Activated CD4-positive, alpha-beta T cell treated with anti-CD3 and anti-CD28 coated beads, Interleukin-2, Interleukin-6, amounts not matched to agents 100 ng/mL and 50 ng/mL, durations not matched to agents 16 hours and 8 hours (primary cell): ENCODE measurements around the gene CNNM3.
"Not testable (repeated sequence)": the region's sequence is repeated elsewhere in the genome, so short reads cannot be mapped to it uniquely, and the experiment has no call there.

Source experiments
- DNase-seq: peaks from one replicate; pipeline ENCODE4 v3.0.0-alpha.2; 2020

The CNNM3 gene

DNA sequence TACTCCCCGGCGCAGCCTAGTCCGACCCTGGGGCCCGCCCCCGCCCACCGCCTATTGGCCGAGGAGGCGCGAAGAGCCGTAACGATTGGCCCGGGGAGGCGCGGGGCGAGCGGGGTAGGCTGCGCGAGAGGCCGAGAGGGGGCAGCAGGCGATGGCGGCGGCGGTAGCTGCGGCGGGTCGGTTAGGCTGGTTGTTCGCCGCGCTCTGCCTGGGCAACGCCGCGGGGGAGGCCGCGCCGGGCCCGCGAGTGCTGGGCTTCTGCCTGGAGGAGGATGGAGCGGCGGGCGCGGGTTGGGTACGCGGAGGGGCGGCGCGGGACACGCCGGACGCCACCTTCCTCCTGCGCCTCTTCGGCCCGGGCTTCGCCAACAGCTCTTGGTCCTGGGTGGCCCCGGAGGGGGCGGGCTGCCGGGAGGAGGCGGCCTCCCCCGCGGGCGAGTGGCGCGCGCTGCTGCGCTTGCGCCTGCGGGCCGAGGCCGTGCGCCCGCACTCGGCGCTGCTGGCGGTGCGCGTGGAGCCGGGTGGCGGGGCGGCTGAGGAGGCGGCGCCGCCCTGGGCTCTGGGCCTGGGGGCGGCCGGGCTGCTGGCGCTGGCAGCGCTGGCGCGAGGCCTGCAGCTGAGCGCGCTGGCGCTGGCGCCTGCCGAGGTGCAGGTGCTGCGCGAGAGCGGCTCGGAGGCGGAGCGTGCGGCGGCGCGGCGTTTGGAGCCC lies at the start of gene CNNM3:
Gene CNNM3, plus strand, starts transcription at position 142 of the 709 bp plus-strand sequence. Its CDS starts 10 bp downstream, at position 152.
- DNase-seq: peak; percentile 99

DNA sequence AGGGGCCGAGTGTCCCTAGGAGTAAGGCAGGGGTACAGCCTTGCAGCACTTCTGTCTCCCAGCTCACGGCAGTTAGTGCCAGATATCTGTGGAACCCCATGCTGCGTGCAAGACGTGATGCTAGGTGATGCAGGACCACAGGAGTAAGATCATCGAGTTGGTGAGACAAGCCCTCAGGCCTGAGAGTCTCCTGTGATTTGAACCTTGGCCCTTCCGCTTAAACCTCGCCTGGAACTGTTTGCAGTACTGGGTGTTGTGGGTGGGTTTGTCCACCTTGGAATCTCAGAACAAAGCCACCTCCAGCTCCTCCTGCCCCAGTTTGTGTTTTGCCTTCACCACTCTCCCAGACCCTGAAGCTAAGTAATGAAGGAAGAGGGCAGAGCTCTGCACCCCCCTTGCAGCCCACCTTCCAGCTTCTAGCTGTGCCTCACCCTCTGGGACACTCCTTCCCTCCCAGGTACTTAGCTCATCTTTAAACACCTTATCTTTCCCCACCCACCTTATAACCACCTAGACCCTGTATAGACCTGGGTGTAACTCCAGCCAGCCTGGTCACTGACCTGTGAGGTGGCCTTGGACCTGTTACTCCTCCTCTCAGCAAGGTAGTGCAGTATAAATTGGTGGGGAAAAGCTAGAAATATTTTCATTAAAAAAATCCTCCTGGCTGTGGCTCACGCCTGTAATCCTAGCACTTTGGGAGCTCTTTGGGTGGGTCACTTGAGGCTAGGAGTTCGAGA lies 48.8 kb upstream of the CNNM3 start:
- DNase-seq: no peak

DNA sequence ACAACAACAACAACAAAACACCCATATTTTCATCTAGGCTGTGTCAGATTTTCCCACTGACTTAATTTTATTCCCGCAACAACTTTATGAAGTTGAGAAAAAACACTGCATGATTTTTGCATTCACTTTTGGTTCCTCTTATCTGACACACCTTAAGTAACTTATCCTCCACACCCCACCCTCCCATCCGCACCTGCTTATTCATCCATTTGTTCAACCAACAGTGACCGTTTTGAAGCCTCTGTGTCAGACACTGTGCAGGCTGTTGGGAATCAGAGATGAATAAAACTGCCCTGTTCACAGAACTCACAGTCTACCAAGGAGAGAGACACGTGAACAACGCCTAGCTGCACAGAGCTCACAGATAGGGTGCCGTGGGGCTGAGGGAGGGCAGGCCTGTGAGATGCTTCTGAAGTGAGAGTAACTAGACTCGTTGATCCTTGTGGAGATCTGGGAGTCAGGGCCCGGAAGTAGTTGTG lies 47.9 kb upstream of the CNNM3 start:
- no peak for DNase-seq

DNA sequence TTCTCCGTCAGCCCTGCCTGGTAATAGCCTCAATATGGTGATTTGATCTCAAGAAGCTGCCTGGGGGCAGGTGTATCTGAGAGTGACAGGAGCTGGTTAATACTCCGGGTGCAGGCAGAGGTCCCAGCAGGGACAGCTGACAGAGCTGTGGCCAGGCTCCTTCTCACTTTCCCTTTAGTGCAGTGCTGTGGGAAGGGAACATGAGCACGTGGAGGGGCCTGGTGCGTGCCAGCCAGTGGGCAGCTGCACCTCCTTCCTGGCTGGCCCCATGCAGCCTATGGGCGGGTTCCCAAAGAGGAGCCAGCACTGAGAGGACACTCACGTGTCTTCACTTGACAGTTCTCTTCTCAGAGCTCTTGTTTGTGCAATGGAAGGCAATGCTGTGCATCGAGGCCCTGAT lies 46.3 kb upstream of the CNNM3 start:
- DNase-seq: no peak

DNA sequence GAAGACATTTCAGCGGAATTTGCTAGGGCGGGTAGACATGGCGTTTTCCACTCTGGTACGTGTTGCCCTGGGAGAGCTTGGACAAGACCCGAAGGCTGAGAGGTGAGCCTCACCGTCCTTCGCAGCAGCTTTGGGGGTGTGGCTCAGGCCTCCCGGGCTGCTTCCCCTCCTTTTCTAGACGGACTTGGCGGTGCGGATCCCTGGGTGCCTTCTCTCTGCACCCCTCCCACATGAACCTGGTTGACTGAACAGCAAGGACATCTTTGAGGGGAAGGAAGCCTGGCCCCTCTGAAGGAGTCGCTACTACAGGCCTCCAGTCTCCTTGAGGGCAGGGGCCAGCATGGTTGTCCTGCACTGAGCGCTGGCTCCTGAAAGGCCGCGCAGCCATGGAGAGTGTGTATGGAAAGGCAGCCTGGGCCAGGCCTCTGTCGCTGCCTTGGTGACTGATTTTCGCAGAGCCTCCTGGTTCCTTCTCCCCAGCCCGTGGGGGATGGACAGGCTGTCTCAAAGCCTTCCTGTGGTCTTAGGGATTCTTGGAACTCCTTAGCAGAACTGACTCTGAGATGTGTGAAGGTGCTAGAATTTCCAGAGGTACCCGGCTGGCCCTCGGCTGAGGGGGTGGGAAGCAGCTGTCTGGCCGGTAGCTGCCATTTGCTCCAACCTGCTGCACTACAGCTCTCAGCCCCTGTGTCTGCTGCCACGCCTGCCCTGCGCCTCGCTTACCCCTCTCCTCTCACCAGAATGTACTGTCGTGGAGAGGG lies 45.4 kb upstream of the CNNM3 start:
- no peak for DNase-seq

DNA sequence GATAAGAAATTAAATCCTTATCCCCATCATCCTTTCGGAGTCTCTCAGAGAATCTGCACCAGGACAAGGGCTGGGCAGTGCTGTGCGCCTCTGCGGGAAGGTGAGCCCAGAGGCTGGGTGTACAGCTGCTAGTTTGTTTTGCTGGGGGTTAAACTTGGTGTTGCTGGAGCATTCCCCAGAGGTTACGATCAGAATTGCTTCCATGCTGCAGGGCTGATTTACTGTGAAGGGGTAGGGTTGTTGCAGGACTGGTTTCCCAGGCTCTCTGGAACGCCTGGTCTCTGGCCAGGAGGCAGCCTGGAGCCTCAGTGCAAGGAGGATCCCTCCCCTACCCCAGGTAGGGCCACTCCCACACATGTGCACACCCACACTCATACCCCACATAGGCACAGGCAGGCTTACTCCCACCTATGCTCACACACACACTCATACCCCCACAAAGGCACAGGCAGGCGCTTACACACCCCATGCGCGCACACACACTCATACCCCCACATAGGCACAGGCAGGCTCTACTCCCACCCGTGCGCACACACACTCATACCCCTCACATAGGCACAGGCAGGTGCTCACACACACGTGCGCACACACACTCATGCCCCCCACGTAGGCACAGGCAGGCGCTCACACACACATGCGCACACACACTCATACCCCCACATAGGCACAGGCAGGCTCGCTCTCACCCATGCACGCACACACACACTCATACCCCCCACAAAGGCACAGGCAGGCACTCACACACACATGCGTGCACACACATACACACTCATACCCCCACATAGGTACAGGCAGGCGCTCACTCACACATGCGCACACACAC lies 44.1 kb upstream of the CNNM3 start:
- DNase-seq: no peak

DNA sequence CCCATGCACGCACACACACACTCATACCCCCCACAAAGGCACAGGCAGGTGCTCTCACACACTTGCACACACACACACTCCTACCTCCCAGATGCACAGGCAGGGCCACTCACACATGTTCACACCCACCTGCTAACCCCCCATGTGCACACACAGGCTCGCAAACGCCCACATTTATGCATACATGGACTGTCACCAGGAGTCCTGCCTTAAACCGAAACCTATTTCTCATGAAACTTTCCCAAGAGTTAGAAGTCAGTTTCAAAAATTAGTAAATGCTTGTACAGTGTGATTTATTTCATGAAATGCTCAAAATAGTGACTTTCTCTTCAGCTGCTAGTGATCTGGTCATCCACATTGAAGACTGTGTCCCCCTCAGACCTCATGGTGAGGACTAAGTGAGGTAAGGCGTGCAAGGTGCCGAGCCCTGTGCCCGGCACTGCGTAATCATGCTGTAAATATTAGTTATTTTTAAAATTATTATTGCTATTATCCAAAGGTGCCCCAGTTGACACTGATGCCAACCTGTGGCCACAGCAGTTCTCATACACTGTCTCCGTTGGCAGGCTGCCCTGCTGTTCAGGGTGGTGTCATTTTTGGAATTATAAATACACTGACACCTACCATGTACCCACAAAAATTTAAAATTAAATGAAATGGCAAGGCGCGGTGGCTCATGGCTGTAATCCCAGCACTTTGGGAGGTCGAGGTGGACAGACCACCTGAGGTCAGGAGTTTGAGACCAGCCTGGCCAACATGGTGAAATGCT lies 43.0 kb upstream of the CNNM3 start:
- peak; percentile 33 for DNase-seq

DNA sequence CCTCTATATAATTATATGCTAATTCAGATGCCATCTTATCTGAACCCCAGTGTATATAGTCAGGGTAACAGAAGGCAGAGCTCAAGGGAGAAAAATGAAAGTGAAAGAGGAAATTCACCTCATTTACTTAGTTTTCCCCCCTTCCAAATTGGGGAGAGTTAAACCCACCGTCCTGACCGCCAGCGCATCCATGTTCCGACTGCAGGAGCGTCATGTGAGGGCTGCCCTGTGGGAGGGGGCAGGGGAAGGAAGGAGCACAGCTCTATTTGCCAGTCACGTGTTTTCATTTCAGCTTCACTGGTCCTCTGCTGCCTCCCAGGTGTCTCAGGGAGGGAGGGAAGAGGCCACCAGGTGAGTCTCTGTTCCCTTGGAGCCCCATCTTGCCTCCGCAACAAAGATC lies 42.1 kb upstream of the CNNM3 start:
- DNase-seq: peak; percentile 52

DNA sequence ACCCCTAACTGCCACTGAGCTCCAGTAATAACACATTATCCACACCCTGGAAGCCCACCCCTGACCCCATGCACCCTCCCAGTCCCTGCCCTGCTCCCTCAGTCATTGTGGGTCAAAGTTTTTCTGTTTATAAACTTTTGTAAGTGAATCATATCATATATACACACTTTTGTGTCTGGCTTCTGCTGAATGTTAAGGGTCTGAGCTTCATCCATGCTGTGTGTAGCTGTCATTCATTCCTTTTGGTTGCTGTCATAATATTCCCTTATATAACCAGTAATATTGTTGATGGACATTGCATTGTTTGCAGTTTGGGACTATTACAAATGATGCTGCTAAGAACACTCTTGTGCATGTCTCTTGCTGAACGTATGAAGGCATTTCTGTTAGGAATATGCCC lies 40.9 kb upstream of the CNNM3 start:
- DNase-seq: no peak

DNA sequence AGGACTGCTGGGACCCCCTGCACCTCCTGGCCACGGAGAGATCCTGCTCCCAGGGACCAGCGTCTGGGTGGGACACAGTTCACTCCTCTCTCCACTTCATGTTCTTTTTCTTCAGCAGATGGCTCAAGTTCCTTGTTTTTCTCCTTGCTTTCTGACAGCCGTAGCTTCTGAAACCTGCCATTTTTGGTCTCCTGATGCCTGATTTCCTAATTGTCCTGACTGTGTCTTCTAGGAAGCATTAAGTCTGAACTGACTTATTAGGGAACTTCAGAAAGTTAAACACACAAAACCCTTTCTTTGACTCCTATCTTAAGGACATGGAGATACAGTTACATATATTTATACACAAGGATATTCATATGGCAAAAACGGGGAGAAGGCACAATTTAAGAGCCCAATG lies 32.7 kb upstream of the CNNM3 start:
- no peak for DNase-seq

DNA sequence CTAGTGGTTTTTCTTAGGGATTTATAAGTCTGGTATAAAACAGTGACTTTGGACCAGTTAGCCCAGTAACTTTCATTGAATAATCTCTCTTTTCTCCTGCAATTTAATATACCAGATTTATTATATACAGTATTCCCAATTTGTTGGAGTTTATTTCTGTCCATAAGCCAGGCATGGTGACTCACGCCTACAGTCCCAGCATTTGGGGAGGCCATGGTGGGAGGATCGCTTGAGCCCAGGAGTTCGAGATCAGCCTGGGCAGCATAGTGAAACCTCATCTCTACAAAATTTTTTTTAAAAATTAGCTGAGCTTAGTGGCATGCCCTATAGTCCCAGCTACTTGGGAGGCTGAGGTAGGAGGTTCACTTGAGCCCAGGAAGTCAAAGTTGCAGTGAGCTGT lies 28.7 kb upstream of the CNNM3 start:
- DNase-seq: no peak

DNA sequence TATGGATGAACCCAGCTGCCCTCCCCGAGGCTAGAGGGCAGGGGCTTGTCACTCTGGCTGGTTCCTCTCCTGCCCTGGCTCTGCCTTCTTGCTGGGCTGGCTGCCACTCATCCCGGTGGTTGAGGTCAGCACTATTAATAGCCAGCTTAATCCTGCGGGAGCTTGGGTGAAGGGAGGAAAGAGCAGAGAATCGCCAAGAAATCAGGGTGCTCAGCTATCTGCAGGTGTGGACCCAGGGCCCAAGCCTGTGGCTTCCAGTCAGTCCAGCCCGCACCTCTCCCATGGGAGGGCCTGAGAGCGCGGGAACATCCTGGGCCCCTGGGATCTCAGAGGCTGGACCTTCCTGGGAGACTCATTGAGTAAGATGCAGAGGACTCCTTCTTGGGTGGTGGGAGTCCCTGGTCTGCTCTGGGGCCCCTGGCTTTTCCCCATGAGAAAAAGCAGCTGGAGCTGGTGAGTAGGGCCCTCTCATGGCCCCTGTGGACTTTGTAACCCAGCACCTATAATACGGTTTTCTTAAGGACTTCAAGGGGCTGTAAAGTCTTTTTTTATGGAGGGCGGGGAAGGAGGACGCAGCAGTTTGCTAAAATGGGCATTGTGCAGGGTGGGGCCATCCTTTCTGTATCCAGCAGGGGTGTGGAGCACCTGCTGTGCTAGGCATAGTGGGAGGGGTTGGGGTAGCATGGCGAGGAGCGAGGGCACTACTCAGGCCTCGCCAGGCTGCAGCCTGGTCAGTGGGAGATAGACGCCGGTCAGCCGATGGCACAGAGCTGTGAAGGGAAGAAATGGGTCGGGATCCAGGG lies 27.4 kb upstream of the CNNM3 start:
- no peak for DNase-seq

DNA sequence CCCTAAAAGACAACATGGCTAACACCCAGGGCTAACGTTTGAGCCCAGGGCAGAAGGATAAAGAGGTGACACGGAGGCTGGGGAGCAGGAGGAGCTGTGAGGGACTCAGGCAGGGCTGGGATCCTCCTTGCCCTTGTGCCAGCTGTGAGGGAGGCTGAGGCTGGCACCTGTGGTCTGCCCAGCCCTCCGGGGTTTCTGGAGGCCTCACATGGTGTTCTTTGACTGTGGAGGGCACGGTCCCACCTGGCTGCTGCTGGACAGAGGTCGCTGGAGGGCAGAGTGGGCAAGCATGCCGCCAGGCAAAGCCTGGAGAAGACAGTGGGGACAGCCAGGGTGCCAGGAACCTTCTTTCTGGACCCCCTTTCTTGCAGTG lies 26.8 kb upstream of the CNNM3 start:
- no peak for DNase-seq

DNA sequence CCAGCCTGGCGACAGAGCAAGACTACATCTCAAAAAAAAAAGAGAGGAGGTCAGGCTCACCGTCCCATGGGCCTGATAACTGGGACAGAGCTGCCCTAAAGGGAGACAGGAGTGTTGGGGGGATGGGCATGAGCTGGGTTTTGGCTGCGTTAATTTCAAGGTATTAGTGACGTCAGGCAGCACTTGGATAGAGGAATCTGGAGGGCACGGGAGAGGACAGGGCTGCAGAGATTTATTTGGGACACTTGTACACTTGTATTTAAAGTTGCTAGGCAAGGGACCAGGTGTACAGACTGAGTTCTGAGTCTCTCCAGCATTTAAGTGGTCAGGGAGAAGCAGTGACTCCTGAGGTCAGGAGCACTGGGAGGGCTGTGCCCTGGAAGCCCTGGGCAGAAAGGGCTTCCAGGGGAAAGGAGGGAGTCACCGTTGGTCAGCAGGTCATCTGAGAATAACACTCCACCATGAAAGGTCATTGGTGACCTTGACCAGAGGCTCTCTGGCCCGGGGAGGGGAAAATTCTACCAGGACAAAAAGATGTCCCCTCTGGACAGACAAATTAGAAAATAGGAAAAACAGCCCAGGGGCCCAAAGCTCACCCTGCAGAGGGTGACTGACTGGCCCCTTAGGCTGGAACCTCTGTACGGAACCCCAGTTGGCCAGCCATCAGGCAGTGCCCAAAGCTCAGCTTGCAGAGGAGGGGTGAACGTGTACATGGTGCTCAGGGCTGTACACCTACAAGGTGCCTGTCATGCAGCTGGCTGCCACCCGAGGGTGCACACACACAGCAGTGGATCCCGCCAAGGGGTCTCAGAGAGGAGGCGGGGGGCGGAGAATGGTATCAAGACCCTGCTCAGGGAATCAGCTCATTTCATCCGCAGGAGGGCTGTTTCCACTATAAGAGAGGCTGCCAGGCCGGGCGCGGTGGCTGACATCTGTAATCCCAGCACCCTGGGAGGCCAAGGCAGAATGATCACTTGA lies 23.0 kb upstream of the CNNM3 start:
- no peak for DNase-seq

DNA sequence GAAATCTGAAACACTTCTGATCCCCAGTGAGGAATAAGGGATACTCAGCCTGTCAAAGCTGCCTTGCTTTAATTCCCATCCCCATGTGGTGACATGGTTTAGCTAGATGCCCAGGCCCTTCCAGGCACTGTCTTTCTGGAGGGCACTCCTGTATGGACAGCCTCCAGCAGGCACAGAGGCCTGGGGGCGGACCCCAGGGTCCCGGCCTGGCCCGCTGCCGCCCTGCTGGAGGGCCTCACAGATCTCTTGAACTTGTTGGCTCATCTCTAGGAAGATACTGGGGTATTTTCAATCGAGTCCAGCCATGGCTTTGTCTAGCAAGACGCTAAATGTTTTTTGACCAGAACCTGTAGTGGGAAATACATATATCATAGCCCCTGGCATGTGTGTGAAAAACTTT lies 21.0 kb upstream of the CNNM3 start:
- no peak for DNase-seq

DNA sequence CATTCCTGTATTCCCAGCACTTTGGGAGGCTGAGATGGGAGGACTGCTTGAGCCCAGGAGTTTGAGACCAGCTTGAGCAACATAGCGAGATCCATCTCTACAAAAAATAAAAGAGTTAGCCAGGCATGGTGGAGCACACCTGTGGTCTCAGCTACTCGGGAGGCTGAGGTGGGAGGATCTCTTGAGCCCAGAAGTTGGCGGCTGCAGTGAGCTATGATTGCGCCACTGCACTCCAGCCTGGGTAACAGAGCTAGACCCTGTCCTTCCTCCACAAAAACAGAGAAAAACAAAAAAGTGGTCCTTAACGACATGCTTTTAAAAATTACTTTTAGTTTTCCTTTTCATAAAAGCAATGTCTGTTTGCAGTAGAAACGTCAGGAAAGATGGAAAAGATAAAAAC lies 19.6 kb upstream of the CNNM3 start:
- DNase-seq: not testable (repeated sequence)

DNA sequence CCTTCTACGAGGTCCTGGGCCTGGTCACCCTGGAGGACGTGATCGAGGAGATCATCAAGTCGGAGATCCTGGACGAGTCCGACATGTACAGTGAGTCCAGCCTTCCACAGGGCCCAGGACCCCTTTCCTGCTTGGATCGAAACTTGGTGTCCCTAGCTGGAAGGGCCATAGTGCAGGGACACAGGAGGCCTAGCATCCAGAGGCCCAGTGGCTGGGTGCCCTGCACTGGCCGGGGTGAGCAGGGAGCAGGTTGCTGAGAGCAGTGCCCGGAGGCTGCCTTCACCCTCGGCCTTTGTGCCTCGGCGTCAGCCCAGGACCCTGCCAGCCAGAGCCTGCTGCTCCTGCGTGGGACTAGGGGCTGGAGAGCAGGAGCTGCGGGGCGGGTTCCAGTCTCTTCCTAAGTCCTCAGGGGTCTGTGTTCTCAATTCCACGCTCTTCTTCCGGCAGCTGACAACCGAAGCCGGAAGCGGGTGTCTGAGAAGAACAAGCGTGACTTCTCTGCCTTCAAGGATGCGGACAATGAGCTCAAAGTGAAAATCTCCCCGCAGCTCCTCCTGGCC lies 18.9 kb upstream of the CNNM3 start:
- no peak for DNase-seq

DNA sequence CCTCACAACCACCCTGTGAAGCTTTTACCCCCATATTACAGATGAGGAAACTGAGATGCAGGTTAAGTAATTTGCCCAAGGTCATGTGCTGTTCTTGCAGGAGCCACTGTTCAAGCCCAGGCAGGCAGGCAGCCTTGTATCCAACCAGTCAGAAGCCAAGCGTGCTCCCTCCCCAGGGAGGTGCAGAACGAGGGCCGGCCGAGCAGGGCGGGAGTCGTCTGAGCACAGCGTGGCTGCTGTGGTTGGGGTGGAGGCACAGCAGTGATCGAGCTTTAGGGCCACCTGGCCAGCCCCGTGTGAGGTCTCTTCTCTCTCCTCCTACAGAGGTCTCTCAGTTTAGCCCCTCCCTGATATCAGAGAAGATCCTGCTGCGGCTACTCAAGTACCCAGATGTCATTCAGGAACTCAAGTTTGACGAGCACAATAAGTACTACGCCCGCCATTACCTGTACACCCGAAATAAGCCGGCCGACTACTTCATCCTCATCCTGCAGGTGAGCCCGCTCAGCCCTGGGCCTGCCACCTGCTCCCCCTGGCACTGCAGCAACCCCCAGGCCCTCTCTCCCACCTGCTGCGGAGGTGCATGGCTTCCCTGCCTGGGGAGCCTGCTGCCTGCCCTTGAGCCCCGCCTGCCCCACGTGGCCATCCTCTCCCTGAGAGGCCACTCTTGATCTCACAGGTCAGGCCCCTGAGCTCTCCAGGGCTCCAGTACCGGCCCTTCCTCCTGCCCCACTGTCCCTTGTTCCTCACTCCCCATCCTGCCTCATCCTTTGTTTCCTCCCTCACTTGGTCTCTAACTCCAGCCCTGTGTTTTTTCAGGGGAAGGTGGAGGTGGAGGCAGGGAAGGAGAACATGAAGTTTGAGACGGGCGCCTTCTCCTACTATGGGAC lies 17.1 kb upstream of the CNNM3 start:
- no peak for DNase-seq

DNA sequence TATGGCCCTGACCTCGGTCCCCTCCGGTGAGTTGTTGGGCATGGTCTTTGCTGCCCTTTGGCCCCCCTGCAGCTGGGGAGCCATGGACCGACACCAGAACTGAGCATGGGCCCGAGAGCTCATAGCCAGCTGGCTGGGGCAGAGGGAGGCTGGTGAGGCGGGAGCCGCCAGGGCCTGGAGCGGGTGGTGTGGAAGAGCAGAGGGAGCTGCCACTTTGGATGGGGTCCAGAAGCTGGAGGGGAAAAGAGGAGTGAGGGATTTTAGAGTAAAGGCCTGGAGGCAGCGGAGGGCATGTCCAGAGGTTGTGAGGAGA lies 16.5 kb upstream of the CNNM3 start:
- DNase-seq: no peak
